Upper lobe of left lung (tissue), 6 donors: ENCODE results near the gene FSTL5. TPM values are rescaled to one million over a fixed set of nuclear protein-coding genes. Genes with fewer than 3 reads are reported as not detected.

Experiments used
- ATAC-seq, 2 donors: fragments of 200-7000 bp; cut with Tn5 transposase; one replicate each; pipeline ENCODE4 v1.9.1; 2022; ENCODE audit warnings: mild to moderate bottlenecking in 2 of 2, moderate library complexity in 2 of 2; ENCODE audit not compliant: low FRiP score in 2 of 2
- DNase-seq, 2 donors: peaks; one replicate each; pipeline ENCODE4 v3.0.0-alpha.2; 2019 to 2020
- H3K27ac ChIP-seq, 4 donors: fragments of 200-600 bp; sonication (generic); one replicate each; pipeline ENCODE4 v1.5.1; 2016 to 2019
- H3K27me3 ChIP-seq, 4 donors: fragments of 200-600 bp; sonication (generic); one replicate each; pipeline ENCODE4 v1.5.1; 2017 to 2019
- H3K36me3 ChIP-seq, 4 donors: fragments of 200-600 bp; sonication (generic); one replicate each; pipeline ENCODE4 v1.5.1; 2016 to 2019
- H3K4me1 ChIP-seq, 4 donors: fragments of 200-600 bp; sonication (generic); one replicate each; pipeline ENCODE4 v1.5.1; 2018 to 2019
- H3K4me3 ChIP-seq, 4 donors: fragments of 200-600 bp; sonication (generic); one replicate each; pipeline ENCODE4 v1.5.1; 2017 to 2019; ENCODE audit warnings: mild to moderate bottlenecking in 2 of 4, moderate library complexity in 1 of 4
- H3K9me3 ChIP-seq, 4 donors: fragments of 200-600 bp; sonication (generic); one replicate each; pipeline ENCODE4 v1.5.1; 2018 to 2019
- EP300 ChIP-seq, 4 donors: sonication (generic); formaldehyde crosslinking; IDR thresholded peaks; one replicate each; pipeline ENCODE4 v1.5.1; 2017; ENCODE audit warnings: antibody characterized with exemption in 4 of 4, control low read depth in 2 of 4
- POLR2A ChIP-seq, 4 donors: fragments of 450-650 bp; IDR thresholded peaks; one replicate each; pipeline ENCODE4 v1.5.1; 2016 to 2017; ENCODE audit warnings: antibody characterized with exemption in 4 of 4, mild to moderate bottlenecking in 2 of 4
- POLR2AphosphoS5 ChIP-seq, 2 donors: sonication (generic); formaldehyde crosslinking; IDR thresholded peaks; one replicate each; pipeline ENCODE4 v1.5.1; 2017; ENCODE audit warnings: antibody characterized with exemption in 2 of 2
- WGBS, 2 donors: methylation state at CpG; one replicate each; pipeline ENCODE4 v1.1.5; 2017 to 2018; 5-methylcytosine and 5-hydroxymethylcytosine counted together
- total RNA-seq, 6 donors: library from RNA; depleted of rRNA in 4 of 6; stranded (reverse); fragments of >200 nt in 4 of 6; gene quantifications; one replicate each; pipeline versions ENCODE4 v1.1.0 to v1.2.1, GENCODE V29; 2016 to 2021
- TF ChIP-seq, protein P1 (sequence below), 6 experiments: fragments of 450-650 bp in 4 of 6; fragments of 200-600 bp in 2 of 6; sonication (generic) in 2 of 6; IDR thresholded peaks; one replicate each; pipeline ENCODE4 v1.5.1; 2016 to 2019; ENCODE audit warnings: antibody characterized with exemption in 6 of 6
- donor health status: DM: no; HTN: no; CAD: no; lungs with moderate emphysema.
- donor health status: DM: no; HTN: yes; CAD: no; lungs with severe emphysema.

FSTL5 gene
- total RNA-seq, 6 donors from 2014 or later = not detected

- no peak for TF ChIP-seq EP300 (IDR thresholded peaks at IDR 0.05)
- H3K4me1 ChIP-seq = peaks cover 7 to 14% (median 10%) of the 10 kb centered on the region in 4 donors
- no peaks in the 10 kb centered on the region for H3K36me3 ChIP-seq
- H3K4me3 ChIP-seq = no peak overlapping the region
- ATAC-seq = no peak
- no peaks in the 10 kb centered on the region for H3K9me3 ChIP-seq
- no peak for DNase-seq
- no peaks in the 10 kb centered on the region for H3K27me3 ChIP-seq
- no peak overlapping the region for H3K27ac ChIP-seq
These were observed 1.2 kb upstream of the FSTL5 start for GRCh38 chr4:162164906-162165510.

DNA sequence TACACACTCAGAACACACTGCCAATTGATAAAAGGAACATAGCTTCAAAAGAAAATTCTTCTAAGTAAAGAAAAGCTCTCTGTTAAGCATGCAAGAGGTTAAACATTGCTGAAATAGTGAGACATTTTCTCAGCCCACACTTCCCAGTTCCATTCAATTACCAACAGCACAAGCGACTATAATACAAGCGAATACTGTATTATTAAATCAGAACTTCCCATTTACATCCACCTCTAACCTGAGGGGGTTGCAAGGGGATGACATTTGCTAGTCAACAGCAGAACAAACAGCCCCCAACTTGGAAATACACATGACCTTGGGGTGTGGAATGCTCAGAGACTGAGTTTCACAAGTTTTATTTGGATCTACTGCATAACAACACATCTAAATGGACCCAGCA, 1.1 kb downstream of the FSTL5 start:
- 45 to 53% methylated on average over 2 of the region's 2 CpGs for WGBS, 2 donors
- Histone ChIP-seq H3K4me3 (no peak overlapping the region), H3K36me3 (no peaks in the 10 kb centered on the region), H3K27me3 (no peaks in the 10 kb centered on the region), H3K4me1 (peaks cover 7 to 14% (median 10%) of the 10 kb centered on the region in 4 donors), H3K9me3 (no peaks in the 10 kb centered on the region), H3K27ac (no peak overlapping the region)
- no peak for ATAC-seq
- no peak for TF ChIP-seq POLR2A (IDR thresholded peaks at IDR 0.05)
- no peak for TF ChIP-seq POLR2AphosphoS5 (IDR thresholded peaks at IDR 0.05)
- TF ChIP-seq EP300 (IDR thresholded peaks at IDR 0.05) = no peak
- TF ChIP-seq, protein P1, sequence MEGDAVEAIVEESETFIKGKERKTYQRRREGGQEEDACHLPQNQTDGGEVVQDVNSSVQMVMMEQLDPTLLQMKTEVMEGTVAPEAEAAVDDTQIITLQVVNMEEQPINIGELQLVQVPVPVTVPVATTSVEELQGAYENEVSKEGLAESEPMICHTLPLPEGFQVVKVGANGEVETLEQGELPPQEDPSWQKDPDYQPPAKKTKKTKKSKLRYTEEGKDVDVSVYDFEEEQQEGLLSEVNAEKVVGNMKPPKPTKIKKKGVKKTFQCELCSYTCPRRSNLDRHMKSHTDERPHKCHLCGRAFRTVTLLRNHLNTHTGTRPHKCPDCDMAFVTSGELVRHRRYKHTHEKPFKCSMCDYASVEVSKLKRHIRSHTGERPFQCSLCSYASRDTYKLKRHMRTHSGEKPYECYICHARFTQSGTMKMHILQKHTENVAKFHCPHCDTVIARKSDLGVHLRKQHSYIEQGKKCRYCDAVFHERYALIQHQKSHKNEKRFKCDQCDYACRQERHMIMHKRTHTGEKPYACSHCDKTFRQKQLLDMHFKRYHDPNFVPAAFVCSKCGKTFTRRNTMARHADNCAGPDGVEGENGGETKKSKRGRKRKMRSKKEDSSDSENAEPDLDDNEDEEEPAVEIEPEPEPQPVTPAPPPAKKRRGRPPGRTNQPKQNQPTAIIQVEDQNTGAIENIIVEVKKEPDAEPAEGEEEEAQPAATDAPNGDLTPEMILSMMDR (IDR thresholded peaks at IDR 0.05) = no peak
- no peak for DNase-seq

- Histone ChIP-seq H3K9me3 (no peaks in the 10 kb centered on the region), H3K27ac (no peak overlapping the region), H3K27me3 (no peaks in the 10 kb centered on the region), H3K4me1 (no peaks in the 10 kb centered on the region), H3K4me3 (no peak overlapping the region), H3K36me3 (no peaks in the 10 kb centered on the region)
- no peak for DNase-seq
- ATAC-seq = no peak
- no peak for TF ChIP-seq POLR2A (IDR thresholded peaks at IDR 0.05)
- TF ChIP-seq, protein P1 (IDR thresholded peaks at IDR 0.05) = no peak
- no peak for TF ChIP-seq EP300 (IDR thresholded peaks at IDR 0.05)
- no peak for TF ChIP-seq POLR2AphosphoS5 (IDR thresholded peaks at IDR 0.05)
- whole genome bisulfite sequencing, 2 donors = 78 to 81% methylated on average over 2 of the region's 2 CpGs
These were observed 6.6 kb downstream of the FSTL5 start for GRCh38 chr4:162157241-162157640.

GRCh38 chr4:162154862-162155540, 8.8 kb downstream of the FSTL5 start:
- Histone ChIP-seq H3K9me3 (no peaks in the 10 kb centered on the region), H3K36me3 (no peaks in the 10 kb centered on the region), H3K27me3 (no peaks in the 10 kb centered on the region), H3K4me3 (no peak overlapping the region), H3K27ac (no peak overlapping the region), H3K4me1 (no peaks in the 10 kb centered on the region)
- DNase-seq (no peak), ATAC-seq (no peak)
- 80 to 81% methylated on average over 7 of the region's 7 CpGs for WGBS, 2 donors
- TF ChIP-seq POLR2A (IDR thresholded peaks at IDR 0.05) = no peak
- TF ChIP-seq POLR2AphosphoS5 (IDR thresholded peaks at IDR 0.05) = no peak
- TF ChIP-seq EP300 (IDR thresholded peaks at IDR 0.05) = no peak
- TF ChIP-seq, protein P1 (IDR thresholded peaks at IDR 0.05) = no peak

- no peak for TF ChIP-seq POLR2AphosphoS5 (IDR thresholded peaks at IDR 0.05)
- H3K36me3 ChIP-seq = no peaks in the 10 kb centered on the region
- no peaks in the 10 kb centered on the region for H3K9me3 ChIP-seq
- ATAC-seq = no peak
- no peak overlapping the region for H3K4me3 ChIP-seq
- H3K27me3 ChIP-seq = no peaks in the 10 kb centered on the region
- H3K27ac ChIP-seq = no peak overlapping the region
- 54 to 58% methylated on average over 4 of the region's 4 CpGs for WGBS, 2 donors
- H3K4me1 ChIP-seq = no peaks in the 10 kb centered on the region
- no peak for DNase-seq
These were observed 11.9 kb downstream of the FSTL5 start for GRCh38 chr4:162151850-162152249.

- ATAC-seq (no peak), DNase-seq (no peak)
- Histone ChIP-seq H3K27ac (no peak overlapping the region), H3K27me3 (no peaks in the 10 kb centered on the region), H3K4me3 (no peak overlapping the region), H3K36me3 (no peaks in the 10 kb centered on the region), H3K4me1 (no peaks in the 10 kb centered on the region), H3K9me3 (no peaks in the 10 kb centered on the region)
- TF ChIP-seq, protein P1 (IDR thresholded peaks at IDR 0.05) = no peak
- TF ChIP-seq POLR2A (IDR thresholded peaks at IDR 0.05) (no peak), POLR2AphosphoS5 (IDR thresholded peaks at IDR 0.05) (no peak), EP300 (IDR thresholded peaks at IDR 0.05) (no peak)
These were observed 12.4 kb downstream of the FSTL5 start for GRCh38 chr4:162151386-162151785.
